Ishikawa (cell line): ENCODE results near the gene PCSK2.

Experiments
- CEBPB ChIP-seq: IDR thresholded peaks from 2 replicates; pipeline ENCODE4 v1.6.1; 2012
- CREB1 ChIP-seq: IDR thresholded peaks from 2 replicates; pipeline ENCODE4 v1.6.1; 2012; ENCODE audit warnings: low read depth
- EGR1 ChIP-seq: IDR thresholded peaks from 2 replicates; pipeline ENCODE4 v1.6.1; 2012
- EP300 ChIP-seq: IDR thresholded peaks from 2 replicates; pipeline ENCODE4 v1.6.1; 2012; ENCODE audit warnings: borderline replicate concordance
- FOXM1 ChIP-seq: IDR thresholded peaks from 2 replicates; pipeline ENCODE4 v1.6.1; 2012; ENCODE audit warnings: low read depth, borderline replicate concordance
- MAX ChIP-seq: IDR thresholded peaks from 2 replicates; pipeline ENCODE4 v1.6.1; 2012
- NFIC ChIP-seq: IDR thresholded peaks from 2 replicates; pipeline ENCODE4 v1.6.1; 2012
- RAD21 ChIP-seq: IDR thresholded peaks from 2 replicates; pipeline ENCODE4 v1.6.1; 2012; ENCODE audit warnings: low read depth
- REST ChIP-seq: IDR thresholded peaks from 2 replicates; pipeline ENCODE4 v1.6.1; 2012; ENCODE audit warnings: low read depth, mild to moderate bottlenecking
- TAF1 ChIP-seq: IDR thresholded peaks from 2 replicates; pipeline ENCODE4 v1.6.1; 2012; ENCODE audit warnings: low read depth, mild to moderate bottlenecking
- TCF12 ChIP-seq: IDR thresholded peaks from 2 replicates; pipeline ENCODE4 v1.6.1; 2012; ENCODE audit warnings: low read depth
- TEAD4 ChIP-seq: IDR thresholded peaks from 2 replicates; pipeline ENCODE4 v1.6.1; 2012
- USF1 ChIP-seq: IDR thresholded peaks from 2 replicates; pipeline ENCODE4 v1.6.1; 2012
- YY1 ChIP-seq: IDR thresholded peaks from 2 replicates; pipeline ENCODE4 v1.6.1; 2012; ENCODE audit warnings: low read depth
- ZBTB7A ChIP-seq: IDR thresholded peaks from 2 replicates; pipeline ENCODE4 v1.6.1; 2012; ENCODE audit warnings: low read depth

Gene PCSK2

GRCh38 chr20:17327185-17328148 lies 100.6 kb downstream of the PCSK2 start:
- TF ChIP-seq EP300 (no peak), RAD21 (no peak), FOXM1 (no peak), MAX (no peak), TEAD4 (no peak)

DNA sequence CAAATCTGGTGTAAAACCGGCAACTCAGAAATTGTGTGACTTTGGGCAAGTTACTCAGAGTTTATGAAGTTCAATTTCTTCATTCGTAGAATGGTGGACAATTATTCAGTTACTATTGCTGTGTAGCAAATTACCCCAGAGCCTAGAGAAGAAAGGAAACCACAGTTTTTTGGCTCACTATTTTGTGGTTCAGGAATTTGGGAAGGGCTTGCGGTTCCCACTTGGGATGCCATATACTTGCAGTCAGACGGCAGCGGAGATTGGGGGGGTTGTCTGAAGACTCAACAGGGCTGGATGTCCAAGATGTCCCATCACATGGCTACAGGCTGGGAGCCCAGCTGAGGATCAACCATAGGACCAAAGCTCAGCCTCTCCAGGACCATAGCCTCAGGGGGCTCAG lies 108.1 kb downstream of the PCSK2 start:
- TF ChIP-seq TAF1: no peak
- no peak for TF ChIP-seq REST
- TF ChIP-seq EGR1: no peak
- TF ChIP-seq EP300: no peak
- TF ChIP-seq TCF12: no peak
- TF ChIP-seq FOXM1: no peak
- no peak for TF ChIP-seq NFIC
- TF ChIP-seq USF1: no peak

GRCh38 chr20:17339000-17339399 lies 112.2 kb downstream of the PCSK2 start:
- no peak for TF ChIP-seq CEBPB
- no peak for TF ChIP-seq CREB1
- TF ChIP-seq USF1: no peak
- TF ChIP-seq YY1: no peak
- no peak for TF ChIP-seq NFIC
- TF ChIP-seq TEAD4: no peak
- no peak for TF ChIP-seq RAD21
- no peak for TF ChIP-seq ZBTB7A
- TF ChIP-seq MAX: no peak
- no peak for TF ChIP-seq EP300
- no peak for TF ChIP-seq FOXM1
- TF ChIP-seq REST: no peak
- TF ChIP-seq TAF1: no peak
- no peak for TF ChIP-seq TCF12
- TF ChIP-seq EGR1: no peak

GRCh38 chr20:17343091-17343490 lies 116.3 kb downstream of the PCSK2 start:
- TF ChIP-seq CREB1 (no peak), TEAD4 (no peak), ZBTB7A (no peak), YY1 (no peak), NFIC (no peak), EP300 (no peak), MAX (no peak), EGR1 (no peak), FOXM1 (no peak), RAD21 (no peak), USF1 (no peak), TAF1 (no peak), CEBPB (no peak), TCF12 (no peak), REST (no peak)
